H9 (cell line): ENCODE results near the gene HMGXB4. TPM values are rescaled to one million over a fixed set of nuclear protein-coding genes. Genes with fewer than 3 reads are reported as not detected.

Experiments used
- DNase-seq: peaks from one replicate; pipeline ENCODE4 v3.0.0-alpha.2; 2017
- H2AFZ ChIP-seq: one replicate; pipeline ENCODE4 v1.6.1; 2013; ENCODE audit warnings: mild to moderate bottlenecking, low read length, control low read depth, moderate library complexity
- H2AK5ac ChIP-seq: 2 replicates; pipeline ENCODE4 v1.6.1; 2013; ENCODE audit warnings: low read length, control low read depth, mixed read lengths; ENCODE audit not compliant: insufficient read length
- H2BK120ac ChIP-seq: one replicate; pipeline ENCODE4 v1.6.1; 2013; ENCODE audit warnings: low read depth, mild to moderate bottlenecking, low read length, control low read depth, inconsistent platforms; ENCODE audit not compliant: poor library complexity, severe bottlenecking
- H2BK12ac ChIP-seq: 2 replicates; pipeline ENCODE4 v1.6.1; 2013; ENCODE audit warnings: low read length, control low read depth, mixed read lengths, low read depth; ENCODE audit not compliant: insufficient read length
- H2BK15ac ChIP-seq: 2 replicates; pipeline ENCODE4 v1.6.1; 2013; ENCODE audit warnings: low read depth, low read length, control low read depth
- H2BK20ac ChIP-seq: one replicate; pipeline ENCODE4 v1.6.1; 2013; ENCODE audit warnings: low read depth, mild to moderate bottlenecking, low read length, control low read depth, inconsistent platforms; ENCODE audit not compliant: poor library complexity, severe bottlenecking
- H2BK5ac ChIP-seq: 2 replicates; pipeline ENCODE4 v1.6.1; 2013; ENCODE audit warnings: low read length, control low read depth, mixed read lengths; ENCODE audit not compliant: insufficient read length
- H3K14ac ChIP-seq: 2 replicates; pipeline ENCODE4 v1.6.1; 2013; ENCODE audit warnings: low read length, control low read depth; ENCODE audit not compliant: insufficient read depth
- H3K18ac ChIP-seq: 2 replicates; pipeline ENCODE4 v1.6.1; 2013; ENCODE audit warnings: low read depth, mild to moderate bottlenecking, mixed read lengths, low read length, control low read depth; ENCODE audit not compliant: insufficient read length
- H3K23ac ChIP-seq: 2 replicates; pipeline ENCODE4 v1.6.1; 2013; ENCODE audit warnings: low read length, control low read depth, mixed read lengths, low read depth; ENCODE audit not compliant: insufficient read length
- H3K23me2 ChIP-seq: 2 replicates; pipeline ENCODE4 v1.6.1; 2013; ENCODE audit warnings: low read depth, mild to moderate bottlenecking, mixed read lengths, low read length, control low read depth; ENCODE audit not compliant: insufficient read length, poor library complexity, severe bottlenecking
- H3K27ac ChIP-seq: 2 replicates; pipeline ENCODE4 v1.5.1; 2013; ENCODE audit warnings: low read length, control low read depth, mixed read lengths, low read depth; ENCODE audit not compliant: insufficient read length
- H3K27me3 ChIP-seq: 2 replicates; pipeline ENCODE4 v1.6.1; 2013; ENCODE audit warnings: low read length, control low read depth, inconsistent platforms; ENCODE audit not compliant: insufficient read depth
- H3K4ac ChIP-seq: 2 replicates; pipeline ENCODE4 v1.6.1; 2013; ENCODE audit warnings: low read depth, mild to moderate bottlenecking, control low read depth, inconsistent platforms, low read length, moderate library complexity
- H3K4me1 ChIP-seq: 2 replicates; pipeline ENCODE4 v1.6.1; 2013; ENCODE audit warnings: low read length, control low read depth, inconsistent platforms; ENCODE audit not compliant: insufficient read depth
- H3K4me2 ChIP-seq: 2 replicates; pipeline ENCODE4 v1.6.1; 2013; ENCODE audit warnings: low read length, control low read depth, mixed read lengths; ENCODE audit not compliant: insufficient read length, insufficient read depth
- H3K56ac ChIP-seq: 2 replicates; pipeline ENCODE4 v1.6.1; 2013; ENCODE audit warnings: low read depth, mild to moderate bottlenecking, mixed read lengths, low read length, control low read depth; ENCODE audit not compliant: insufficient read length
- H3K79me1 ChIP-seq: 2 replicates; pipeline ENCODE4 v1.6.1; 2013; ENCODE audit warnings: low read depth, mild to moderate bottlenecking, moderate library complexity, low read length, control low read depth, inconsistent platforms; ENCODE audit not compliant: insufficient read depth, poor library complexity, severe bottlenecking
- H3K79me2 ChIP-seq: 2 replicates; pipeline ENCODE4 v1.6.1; 2013; ENCODE audit warnings: low read length, control low read depth, inconsistent platforms; ENCODE audit not compliant: insufficient read depth
- H3K9ac ChIP-seq: 2 replicates; pipeline ENCODE4 v1.6.1; 2013; ENCODE audit warnings: low read length, control low read depth, mixed read lengths; ENCODE audit not compliant: insufficient read length; ENCODE audit errors: extremely low read depth
- H3K9me3 ChIP-seq: one replicate; pipeline ENCODE4 v1.6.1; 2013; ENCODE audit warnings: low read depth, low read length, inconsistent platforms; ENCODE audit not compliant: control insufficient read depth
- H3T11ph ChIP-seq: one replicate; pipeline ENCODE4 v1.6.1; 2013; ENCODE audit warnings: mild to moderate bottlenecking, low read length, control low read depth, inconsistent platforms
- H4K20me1 ChIP-seq: one replicate; pipeline ENCODE4 v1.6.1; 2013; ENCODE audit not compliant: control insufficient read depth, insufficient read length, insufficient read depth
- H4K5ac ChIP-seq: 2 replicates; pipeline ENCODE4 v1.6.1; 2013; ENCODE audit warnings: low read depth, mild to moderate bottlenecking, mixed read lengths, low read length, control low read depth; ENCODE audit not compliant: insufficient read length
- H4K8ac ChIP-seq: replicated peaks from 2 replicates; pipeline ENCODE4 v1.6.1; 2013; ENCODE audit warnings: low read length, control low read depth, mixed read lengths, low read depth; ENCODE audit not compliant: insufficient read length
- H4K91ac ChIP-seq: 2 replicates; pipeline ENCODE4 v1.6.1; 2013; ENCODE audit warnings: low read depth, mild to moderate bottlenecking, moderate library complexity, mixed read lengths, low read length, control low read depth; ENCODE audit not compliant: insufficient read length
- H3K27ac Mint-ChIP-seq, 3 experiments: 2 replicates in 2 of 3; 3 replicates in 1 of 3; pipeline ENCODE4 v1.8.0; 2020 to 2021; ENCODE audit warnings: mixed read lengths in 3 of 3, mild to moderate bottlenecking in 1 of 3, moderate library complexity in 1 of 3
- H3K27me3 Mint-ChIP-seq: 2 replicates; pipeline ENCODE4 v1.8.0; 2021; ENCODE audit warnings: low read depth, mild to moderate bottlenecking, moderate library complexity, mixed read lengths
- H3K36me3 Mint-ChIP-seq, 3 experiments: 2 replicates in 2 of 3; 3 replicates in 1 of 3; pipeline ENCODE4 v1.8.0; 2020 to 2021; ENCODE audit warnings: low read depth in 3 of 3, mixed read lengths in 3 of 3; ENCODE audit not compliant: insufficient read depth in 1 of 3
- H3K4me1 Mint-ChIP-seq, 2 experiments: 2 replicates each; pipeline ENCODE4 v1.8.0; 2020; ENCODE audit warnings: mixed read lengths in 2 of 2
- H3K4me3 Mint-ChIP-seq, 2 experiments: 2 replicates in 1 of 2; 3 replicates in 1 of 2; pipeline ENCODE4 v1.8.0; 2020 to 2021; ENCODE audit warnings: mild to moderate bottlenecking in 2 of 2, mixed read lengths in 2 of 2, moderate library complexity in 1 of 2
- H3K9me3 Mint-ChIP-seq, 2 experiments: 2 replicates in 1 of 2; 3 replicates in 1 of 2; pipeline ENCODE4 v1.8.0; 2020; ENCODE audit warnings: mild to moderate bottlenecking in 2 of 2, mixed read lengths in 2 of 2, moderate library complexity in 1 of 2
- WGBS: extraction: QIAGEN DNeasy Blood & Tissue Kit; methylation state at CpG from one replicate; pipeline ENCODE4 v1.1.7; 2013; ENCODE audit warnings: missing lambda C conversion rate, low lambda C conversion rate, mixed read lengths; ENCODE audit not compliant: insufficient read length; ENCODE audit errors: extremely low coverage; 5-methylcytosine and 5-hydroxymethylcytosine counted together
- total RNA-seq: library from RNA; stranded (reverse); gene quantifications from 2 replicates; pipeline ENCODE4 v1.2.1, GENCODE V29; 2021
- TF ChIP-seq, protein P1 (sequence below): fragments of 200-600 bp; sonication (generic); conservative IDR thresholded peaks from 3 replicates; pipeline ENCODE4 v1.8.0; 2021; ENCODE audit warnings: antibody characterized with exemption, mild to moderate bottlenecking

Gene HMGXB4
- total RNA-seq, 1 experiment from 2014 or later = 33.5 TPM

DNA sequence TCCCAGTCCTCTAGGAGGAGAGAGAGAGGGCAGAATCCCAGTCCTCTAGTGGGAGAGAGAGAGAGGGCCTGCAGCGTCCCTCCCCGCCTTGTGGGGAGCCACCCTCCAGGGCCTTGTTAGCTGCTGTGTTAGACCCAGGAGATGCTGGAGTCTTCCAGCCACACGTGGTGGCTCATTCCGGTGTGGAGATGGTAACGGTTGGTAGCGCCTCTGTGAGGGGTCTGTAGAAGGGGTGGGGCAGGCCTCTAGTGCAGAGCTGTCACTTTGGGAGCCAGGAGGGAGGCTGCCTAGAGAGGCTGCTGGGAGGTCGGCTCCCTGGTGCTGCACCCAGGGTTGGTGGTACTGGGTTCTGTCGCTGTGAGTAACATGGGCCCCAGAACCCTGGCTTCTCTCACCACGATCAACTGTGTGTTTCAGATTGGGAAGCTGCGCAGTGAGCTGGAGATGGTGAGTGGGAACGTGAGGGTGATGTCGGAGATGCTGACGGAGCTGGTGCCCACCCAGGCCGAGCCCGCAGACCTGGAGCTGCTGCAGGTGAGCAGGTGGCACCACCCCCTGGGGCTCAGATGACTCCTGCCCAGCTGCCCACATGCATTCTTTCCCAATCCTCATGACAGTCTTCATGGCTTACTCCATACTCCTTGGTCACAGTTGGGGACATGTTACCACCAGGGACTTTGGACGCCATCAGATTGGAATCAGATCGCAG, 69.7 kb downstream of the HMGXB4 start:
- Histone ChIP-seq H3K4me2 (no peak overlapping the region), H3K9ac (no peak overlapping the region), H2AFZ (no peak overlapping the region), H3K4me1 (no peaks in the 10 kb centered on the region), H3T11ph (no peak overlapping the region), H2BK5ac (no peak overlapping the region), H3K27me3 (no peaks in the 10 kb centered on the region), H3K79me1 (no peaks in the 10 kb centered on the region), H2BK120ac (no peak overlapping the region), H4K5ac (no peak overlapping the region), H4K8ac (no peak overlapping the region), H4K20me1 (no peaks in the 10 kb centered on the region), H2BK12ac (no peak overlapping the region), H3K18ac (no peak overlapping the region), H3K4ac (no peak overlapping the region), H3K23ac (no peak overlapping the region), H3K9me3 (no peaks in the 10 kb centered on the region), H2BK20ac (no peak overlapping the region), H3K23me2 (no peaks in the 10 kb centered on the region), H4K91ac (no peak overlapping the region), H3K56ac (no peak overlapping the region), H2AK5ac (no peak overlapping the region), H2BK15ac (no peak overlapping the region), H3K79me2 (no peaks in the 10 kb centered on the region), H3K14ac (no peak overlapping the region), H3K27ac (no peak overlapping the region)
- H3K4me3 Mint-ChIP-seq = no peak overlapping the region
- DNase-seq = no peak
- H3K27me3 Mint-ChIP-seq = no peaks in the 10 kb centered on the region
- no peaks in the 10 kb centered on the region for H3K9me3 Mint-ChIP-seq
- no peak overlapping the region for H3K27ac Mint-ChIP-seq
- TF ChIP-seq, protein P1, sequence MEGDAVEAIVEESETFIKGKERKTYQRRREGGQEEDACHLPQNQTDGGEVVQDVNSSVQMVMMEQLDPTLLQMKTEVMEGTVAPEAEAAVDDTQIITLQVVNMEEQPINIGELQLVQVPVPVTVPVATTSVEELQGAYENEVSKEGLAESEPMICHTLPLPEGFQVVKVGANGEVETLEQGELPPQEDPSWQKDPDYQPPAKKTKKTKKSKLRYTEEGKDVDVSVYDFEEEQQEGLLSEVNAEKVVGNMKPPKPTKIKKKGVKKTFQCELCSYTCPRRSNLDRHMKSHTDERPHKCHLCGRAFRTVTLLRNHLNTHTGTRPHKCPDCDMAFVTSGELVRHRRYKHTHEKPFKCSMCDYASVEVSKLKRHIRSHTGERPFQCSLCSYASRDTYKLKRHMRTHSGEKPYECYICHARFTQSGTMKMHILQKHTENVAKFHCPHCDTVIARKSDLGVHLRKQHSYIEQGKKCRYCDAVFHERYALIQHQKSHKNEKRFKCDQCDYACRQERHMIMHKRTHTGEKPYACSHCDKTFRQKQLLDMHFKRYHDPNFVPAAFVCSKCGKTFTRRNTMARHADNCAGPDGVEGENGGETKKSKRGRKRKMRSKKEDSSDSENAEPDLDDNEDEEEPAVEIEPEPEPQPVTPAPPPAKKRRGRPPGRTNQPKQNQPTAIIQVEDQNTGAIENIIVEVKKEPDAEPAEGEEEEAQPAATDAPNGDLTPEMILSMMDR = no peak
- H3K4me1 Mint-ChIP-seq = no peaks in the 10 kb centered on the region
- H3K36me3 Mint-ChIP-seq = peaks cover 12 to 49% (median 37%) of the 10 kb centered on the region in 3 experiments; a peak in 6 of 7 replicates
- no CpG with 5 or more reads among the region's 17 CpGs for WGBS
